ENCODE results near the gene C11orf97. TPM values are rescaled to one million over a fixed set of nuclear protein-coding genes. Genes with fewer than 3 reads are reported as not detected.
A peak's percentile ranks its signal among the peaks of the same experiment; 100 is the strongest.

The C11orf97 gene
- total RNA-seq = not detected in 2 replicates

GRCh38 chr11:94511932-94512781 is at the start of gene C11orf97:
Gene C11orf97, plus strand, starts transcription at chr11:94512461. Its CDS starts 68 bp downstream, at chr11:94512529.

GRCh38 chr11:94493281-94494125 is 18.8 kb upstream of the C11orf97 start, which contains the start of the genes ANKRD49 and MRE11:
Gene ANKRD49, plus strand, starts transcription at chr11:94493984. Its CDS starts 2,710 bp downstream, at chr11:94496694.
Gene MRE11, minus strand, starts transcription at chr11:94493844. Its CDS starts 1,043 bp downstream, at chr11:94492801.

GRCh38 chr11:94543695-94544645 is 31.7 kb downstream of the C11orf97 start, which contains the start of gene FUT4:
Gene FUT4, plus strand, starts transcription at chr11:94543921. Its CDS starts 213 bp downstream, at chr11:94544134.

GRCh38 chr11:94567181-94567670 is 55.0 kb downstream of the C11orf97 start, which contains the start of gene PIWIL4:
Gene PIWIL4, plus strand, starts transcription at chr11:94567368. Its CDS starts 151 bp downstream, at chr11:94567519.

Small RNAs within 50 kb of the gene (small RNA-seq; reads per million reads assigned to genes)
- gene MIR548L = 0.61 reads per million, percentile 20 among the genes with 10 or more reads in this experiment

Other genes with a start within 250 kb of the C11orf97 start
- not detected in 2 replicates for gene IZUMO1R, start 207.9 kb upstream of the C11orf97 start, total RNA-seq
- not detected in 2 replicates for gene GPR83, start 111.0 kb upstream of the C11orf97 start, total RNA-seq
- 14.6 and 18.0 TPM in 2 replicates for gene MRE11, start 18.6 kb upstream of the C11orf97 start, total RNA-seq
- 15.4 and 17.7 TPM in 2 replicates for gene ANKRD49, start 18.5 kb upstream of the C11orf97 start, total RNA-seq
- gene FUT4, start 31.5 kb downstream of the C11orf97 start, total RNA-seq = 10.7 and 10.8 TPM in 2 replicates
- 4.4 and 6.8 TPM in 2 replicates for gene PIWIL4, start 54.9 kb downstream of the C11orf97 start, total RNA-seq